ENCODE measurements around the gene KCNIP3.
"Not testable (repeated sequence)": the region's sequence is repeated elsewhere in the genome, so short reads cannot be mapped to it uniquely, and the experiment has no call there.

KCNIP3 gene

GRCh38 chr2:95349568-95350322, 52.6 kb downstream of the KCNIP3 start:
- no peak for FAIRE-seq

GRCh38 chr2:95350368-95350767, 53.2 kb downstream of the KCNIP3 start:
- no peak for FAIRE-seq

- FAIRE-seq, result no peak
Observed at GRCh38 chr2:95350774-95351597, 53.8 kb downstream of the KCNIP3 start.

GRCh38 chr2:95351598-95351915, 54.4 kb downstream of the KCNIP3 start:
- no peak for FAIRE-seq

- FAIRE-seq, result no peak
Observed at GRCh38 chr2:95352310-95353054, 55.3 kb downstream of the KCNIP3 start.

GRCh38 chr2:95353055-95353575, 56.0 kb downstream of the KCNIP3 start:
- no peak for FAIRE-seq

- FAIRE-seq, result no peak
Observed at GRCh38 chr2:95353613-95354468, 56.7 kb downstream of the KCNIP3 start.

- no peak for FAIRE-seq
Observed at GRCh38 chr2:95354469-95354901, 57.3 kb downstream of the KCNIP3 start.

GRCh38 chr2:95354925-95355324, 57.8 kb downstream of the KCNIP3 start:
- FAIRE-seq, result no peak

GRCh38 chr2:95355486-95355885, 58.3 kb downstream of the KCNIP3 start:
- FAIRE-seq, result not testable (repeated sequence)

GRCh38 chr2:95356821-95357700, 59.9 kb downstream of the KCNIP3 start:
- no peak for FAIRE-seq

GRCh38 chr2:95357717-95358280, 60.7 kb downstream of the KCNIP3 start:
- FAIRE-seq, result no peak

GRCh38 chr2:95359031-95359430, 61.9 kb downstream of the KCNIP3 start:
- FAIRE-seq, result no peak

GRCh38 chr2:95359501-95359930, 62.4 kb downstream of the KCNIP3 start:
- no peak for FAIRE-seq

GRCh38 chr2:95361216-95361980, 64.3 kb downstream of the KCNIP3 start:
- no peak for FAIRE-seq

GRCh38 chr2:95362486-95362885, 65.3 kb downstream of the KCNIP3 start:
- no peak for FAIRE-seq

- FAIRE-seq, result no peak
Observed at GRCh38 chr2:95366514-95366913, 69.4 kb downstream of the KCNIP3 start.

- no peak for FAIRE-seq
Observed at GRCh38 chr2:95372216-95372829, 75.2 kb downstream of the KCNIP3 start.

- no peak for FAIRE-seq
Observed at GRCh38 chr2:95372845-95373244, 75.7 kb downstream of the KCNIP3 start.

GRCh38 chr2:95374029-95374428, 76.9 kb downstream of the KCNIP3 start:
- no peak for FAIRE-seq
